Camera-type eye (tissue), 1 donor: ENCODE data around the gene SLC25A23. TPM values are rescaled to one million over a fixed set of nuclear protein-coding genes. Genes with fewer than 3 reads are reported as not detected.

Experiments used
- total RNA-seq: library from RNA; depleted of rRNA; stranded (reverse); fragments of >200 nt; gene quantifications from one replicate; pipeline ENCODE4 v1.2.3, GENCODE V29; 2014

The SLC25A23 gene
- total RNA-seq: 82.0 TPM

GRCh38 chr19:6459262-6460098, at the start of gene SLC25A23:
Gene SLC25A23 (minus strand): TSS chr19:6459792. CDS start chr19:6459628, 164 bp downstream.

GRCh38 chr19:6501740-6502648, 42.4 kb upstream of the SLC25A23 start, which contains the start of gene TUBB4A:
Gene TUBB4A (minus strand): TSS chr19:6502309. CDS start chr19:6502212, 97 bp downstream.

GRCh38 chr19:6481541-6482342, 22.1 kb upstream of the SLC25A23 start, which contains the start of gene DENND1C:
Gene DENND1C (minus strand): TSS chr19:6481787. CDS start chr19:6481695, 92 bp downstream.

GRCh38 chr19:6464070-6464873, 4.7 kb upstream of the SLC25A23 start, which contains the start of gene CRB3:
Gene CRB3 (plus strand): TSS chr19:6464271. CDS start chr19:6464702, 431 bp downstream.

GRCh38 chr19:6433663-6434062, 25.9 kb downstream of the SLC25A23 start, which contains the start of gene SLC25A41:
Gene SLC25A41 (minus strand): TSS chr19:6433763. CDS start chr19:6433693, 70 bp downstream.

DNA sequence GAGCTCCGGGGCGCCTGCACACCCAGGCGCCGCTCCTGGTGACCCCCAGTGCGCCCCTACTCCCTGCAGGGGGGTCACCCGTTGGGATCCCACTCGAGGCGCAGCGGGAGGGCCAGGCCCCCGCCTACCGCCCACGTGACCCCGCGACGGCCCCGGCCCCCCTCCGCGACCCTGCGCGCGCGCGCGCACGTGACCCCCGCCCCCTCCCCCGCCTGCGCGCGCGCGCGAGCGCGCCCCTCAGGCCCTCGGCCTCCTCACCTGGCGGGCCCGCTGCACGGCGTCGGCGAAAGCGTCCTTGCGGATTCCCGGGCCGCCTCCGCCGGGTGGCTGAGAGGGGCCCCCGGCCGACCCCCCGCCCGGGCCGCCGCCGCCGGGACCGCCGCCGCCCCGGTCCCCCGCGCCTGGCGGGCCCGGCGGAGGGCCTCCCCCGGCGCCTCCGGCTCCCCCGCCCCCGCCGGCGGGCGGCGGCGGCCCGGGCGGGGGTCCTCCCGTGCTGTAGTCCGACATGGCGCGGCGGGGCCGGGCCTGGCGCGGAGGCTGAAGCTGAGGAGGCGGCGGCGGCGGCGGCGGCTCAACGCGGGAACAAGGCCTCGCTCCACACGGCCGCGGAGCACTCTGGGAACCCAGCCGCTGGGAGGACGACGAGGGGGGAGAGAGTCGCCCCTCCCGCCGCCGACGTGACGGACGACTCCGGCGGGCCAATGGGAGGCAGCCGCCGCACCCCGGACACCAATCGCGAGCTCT, 35.2 kb downstream of the SLC25A23 start, which contains the start of gene KHSRP:
Gene KHSRP, minus strand, starts transcription at position 617 of the 744 bp plus-strand sequence. Its CDS starts 110 bp downstream, at position 507.

GRCh38 chr19:6393074-6393982, 66.3 kb downstream of the SLC25A23 start, which contains the start of gene GTF2F1:
Gene GTF2F1 (minus strand): TSS chr19:6393164. CDS start chr19:6392995, 169 bp downstream.

Other genes with a start within 250 kb of the SLC25A23 start
- 20.1 TPM for gene MLLT1, start 179.8 kb downstream of the SLC25A23 start, total RNA-seq
- gene ACER1, start 126.2 kb downstream of the SLC25A23 start, total RNA-seq: not detected
- 33.7 TPM for gene CLPP, start 98.3 kb downstream of the SLC25A23 start, total RNA-seq
- gene ALKBH7, start 87.0 kb downstream of the SLC25A23 start, total RNA-seq: 57.5 TPM
- 2.4 TPM for gene PSPN, start 83.9 kb downstream of the SLC25A23 start, total RNA-seq
- 47.6 TPM for gene GTF2F1, start 66.6 kb downstream of the SLC25A23 start, total RNA-seq
- 167 TPM for gene KHSRP, start 35.0 kb downstream of the SLC25A23 start, total RNA-seq
- not detected for gene SLC25A41, start 26.0 kb downstream of the SLC25A23 start, total RNA-seq
- 5.9 TPM for gene CRB3, start 4.5 kb upstream of the SLC25A23 start, total RNA-seq
- 0.49 TPM for gene DENND1C, start 22.0 kb upstream of the SLC25A23 start, total RNA-seq
- gene TUBB4A, start 42.5 kb upstream of the SLC25A23 start, total RNA-seq: 51.8 TPM
- gene TNFSF9, start 71.2 kb upstream of the SLC25A23 start, total RNA-seq: 0.44 TPM
- 1.8 TPM for gene CD70, start 131.4 kb upstream of the SLC25A23 start, total RNA-seq
- 0.33 TPM for gene TNFSF14, start 210.4 kb upstream of the SLC25A23 start, total RNA-seq